ENCODE measurements around the gene GLRA1.

DNA sequence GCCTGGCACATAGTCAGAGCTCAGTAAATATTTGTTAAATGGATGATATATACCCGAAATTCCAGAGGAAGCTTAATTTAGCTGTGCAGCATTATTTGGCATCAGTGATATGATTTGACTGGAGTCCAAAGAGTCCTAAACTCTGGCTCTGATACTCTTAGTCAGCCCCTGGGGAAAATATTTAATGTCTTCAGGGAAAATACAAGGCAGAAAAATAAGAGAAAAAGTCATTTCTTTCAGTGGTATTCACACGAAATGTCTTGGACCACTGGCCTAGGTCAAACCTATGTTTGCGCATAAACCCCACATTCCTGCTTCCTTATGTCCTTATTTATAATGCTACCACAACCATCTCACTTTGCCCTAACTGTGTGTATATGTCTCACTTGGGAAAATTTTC is 23.8 kb downstream of the GLRA1 start:
- no peak for TF ChIP-seq EZH2 (IDR thresholded peaks at IDR 0.05; ENCODE audit: low read length, unreplicated experiment)
- TF ChIP-seq, protein P1, sequence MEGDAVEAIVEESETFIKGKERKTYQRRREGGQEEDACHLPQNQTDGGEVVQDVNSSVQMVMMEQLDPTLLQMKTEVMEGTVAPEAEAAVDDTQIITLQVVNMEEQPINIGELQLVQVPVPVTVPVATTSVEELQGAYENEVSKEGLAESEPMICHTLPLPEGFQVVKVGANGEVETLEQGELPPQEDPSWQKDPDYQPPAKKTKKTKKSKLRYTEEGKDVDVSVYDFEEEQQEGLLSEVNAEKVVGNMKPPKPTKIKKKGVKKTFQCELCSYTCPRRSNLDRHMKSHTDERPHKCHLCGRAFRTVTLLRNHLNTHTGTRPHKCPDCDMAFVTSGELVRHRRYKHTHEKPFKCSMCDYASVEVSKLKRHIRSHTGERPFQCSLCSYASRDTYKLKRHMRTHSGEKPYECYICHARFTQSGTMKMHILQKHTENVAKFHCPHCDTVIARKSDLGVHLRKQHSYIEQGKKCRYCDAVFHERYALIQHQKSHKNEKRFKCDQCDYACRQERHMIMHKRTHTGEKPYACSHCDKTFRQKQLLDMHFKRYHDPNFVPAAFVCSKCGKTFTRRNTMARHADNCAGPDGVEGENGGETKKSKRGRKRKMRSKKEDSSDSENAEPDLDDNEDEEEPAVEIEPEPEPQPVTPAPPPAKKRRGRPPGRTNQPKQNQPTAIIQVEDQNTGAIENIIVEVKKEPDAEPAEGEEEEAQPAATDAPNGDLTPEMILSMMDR (conservative IDR thresholded peaks at IDR 0.05; ENCODE audit: low read depth, low read length) = no peak
- TF ChIP-seq EZH2phosphoT487 (IDR thresholded peaks at IDR 0.05; ENCODE audit: borderline replicate concordance, low read length) = no peak
